ENCODE measurements around the gene CDCP1. TPM values are rescaled to one million over a fixed set of nuclear protein-coding genes. Genes with fewer than 3 reads are reported as not detected.
"Not testable (repeated sequence)": the region's sequence is repeated elsewhere in the genome, so short reads cannot be mapped to it uniquely, and the experiment has no call there.

The CDCP1 gene
- total RNA-seq, 1 donor from 2014 or later: 0.15 TPM

- no peak for TF ChIP-seq CTCF (IDR thresholded peaks at IDR 0.05)
- no peaks in the 10 kb centered on the region for H3K27me3 Mint-ChIP-seq (ENCODE audit: low read depth)
- peak overlapping the region; percentile 85 for H3K27ac Mint-ChIP-seq (ENCODE audit: unreplicated experiment)
Observed at GRCh38 chr3:45056608-45057301, 89.4 kb downstream of the CDCP1 start.

GRCh38 chr3:45055411-45056143, 90.6 kb downstream of the CDCP1 start:
- H3K27me3 Mint-ChIP-seq (ENCODE audit: low read depth): no peaks in the 10 kb centered on the region
- no peaks in the 10 kb centered on the region for H3K9me3 Mint-ChIP-seq (ENCODE audit: low read depth)
- H3K4me3 Mint-ChIP-seq (ENCODE audit: unreplicated experiment): no peak overlapping the region
- H3K27ac Mint-ChIP-seq (ENCODE audit: unreplicated experiment): peak overlapping the region; percentile 91
- no peak for DNase-seq (ENCODE audit: low spot score)
- no peaks in the 10 kb centered on the region for H3K36me3 Mint-ChIP-seq (ENCODE audit: low read depth)
- peak; percentile 59 for TF ChIP-seq CTCF (IDR thresholded peaks at IDR 0.05)
- H3K4me1 Mint-ChIP-seq (ENCODE audit: low read depth): peaks cover 69% of the 10 kb centered on the region

More at GRCh38 chr3:45056608-45057301, 89.4 kb downstream of the CDCP1 start:
- no peak for DNase-seq (ENCODE audit: low spot score)
- Mint-ChIP-seq H3K36me3 (ENCODE audit: low read depth) (no peaks in the 10 kb centered on the region), H3K9me3 (ENCODE audit: low read depth) (no peaks in the 10 kb centered on the region), H3K4me3 (ENCODE audit: unreplicated experiment) (no peak overlapping the region), H3K4me1 (ENCODE audit: low read depth) (peaks cover 74% of the 10 kb centered on the region)

- H3K27me3 Mint-ChIP-seq (ENCODE audit: low read depth): no peaks in the 10 kb centered on the region
- TF ChIP-seq CTCF (IDR thresholded peaks at IDR 0.05): no peak
- no peak overlapping the region for H3K4me3 Mint-ChIP-seq (ENCODE audit: unreplicated experiment)
- peak overlapping the region; percentile 91 for H3K27ac Mint-ChIP-seq (ENCODE audit: unreplicated experiment)
- peaks cover 64% of the 10 kb centered on the region for H3K4me1 Mint-ChIP-seq (ENCODE audit: low read depth)
- DNase-seq (ENCODE audit: low spot score): no peak
- no peaks in the 10 kb centered on the region for H3K9me3 Mint-ChIP-seq (ENCODE audit: low read depth)
- no peaks in the 10 kb centered on the region for H3K36me3 Mint-ChIP-seq (ENCODE audit: low read depth)
Observed at GRCh38 chr3:45055032-45055410, 91.2 kb downstream of the CDCP1 start.

GRCh38 chr3:45054196-45054857, 91.9 kb downstream of the CDCP1 start:
- no peaks in the 10 kb centered on the region for H3K27me3 Mint-ChIP-seq (ENCODE audit: low read depth)
- peak overlapping the region; percentile 91 for H3K27ac Mint-ChIP-seq (ENCODE audit: unreplicated experiment)
- no peaks in the 10 kb centered on the region for H3K9me3 Mint-ChIP-seq (ENCODE audit: low read depth)

GRCh38 chr3:45053805-45054195, 92.4 kb downstream of the CDCP1 start:
- H3K27ac Mint-ChIP-seq (ENCODE audit: unreplicated experiment): peak overlapping the region; percentile 2
- H3K9me3 Mint-ChIP-seq (ENCODE audit: low read depth); H3K27me3 Mint-ChIP-seq (ENCODE audit: low read depth); DNase-seq (ENCODE audit: low spot score); H3K4me3 Mint-ChIP-seq (ENCODE audit: unreplicated experiment); H3K36me3 Mint-ChIP-seq (ENCODE audit: low read depth): not testable (repeated sequence)
- peaks cover 54% of the 10 kb centered on the region for H3K4me1 Mint-ChIP-seq (ENCODE audit: low read depth)

More at GRCh38 chr3:45054196-45054857, 91.9 kb downstream of the CDCP1 start:
- no peak overlapping the region for H3K4me3 Mint-ChIP-seq (ENCODE audit: unreplicated experiment)
- H3K36me3 Mint-ChIP-seq (ENCODE audit: low read depth): no peaks in the 10 kb centered on the region
- DNase-seq (ENCODE audit: low spot score): no peak
- peaks cover 59% of the 10 kb centered on the region for H3K4me1 Mint-ChIP-seq (ENCODE audit: low read depth)
- TF ChIP-seq CTCF (IDR thresholded peaks at IDR 0.05): no peak

Measured in chondrocyte (in vitro differentiated cells).